ENCODE results near the gene DHDH. TPM values are rescaled to one million over a fixed set of nuclear protein-coding genes. Genes with fewer than 3 reads are reported as not detected.

DHDH gene
- total RNA-seq, 2 donors from 2014 or later: 0.56 TPM; not detected in 1

- ATAC-seq: no peak
- DNase-seq: no peak
- intact Hi-C loops (cut with DNase I, micrococcal nuclease): loop anchor here in 1 of 2 donors (10.0 kb wide), 1 partner anchor 88 kb away; the partner anchor contains the start of gene PPP1R15A
Observed at GRCh38 chr19:48962849-48963165, 29.3 kb downstream of the DHDH start.

GRCh38 chr19:48963371-48964204 lies 30.1 kb downstream of the DHDH start:
- peak; percentile 28 for ATAC-seq
- intact Hi-C loops (cut with DNase I, micrococcal nuclease): loop anchor here in 1 of 2 donors (10.0 kb wide), 1 partner anchor 89 kb away; the partner anchor contains the start of gene PPP1R15A
- peak; percentile 85 to 86 for DNase-seq

GRCh38 chr19:48964205-48965039 lies 30.9 kb downstream of the DHDH start:
- no peak for ATAC-seq
- intact Hi-C loops (cut with DNase I, micrococcal nuclease): loop anchor here in 1 of 2 donors (10.0 kb wide), 1 partner anchor 90 kb away; the partner anchor contains the start of gene PPP1R15A
- DNase-seq: no peak

- ATAC-seq: peak; percentile 66
- peak; percentile 98 for DNase-seq
- intact Hi-C loops (cut with DNase I, micrococcal nuclease): loop anchor here in 1 of 2 donors (10.0 kb wide), 1 partner anchor 90 kb away; the partner anchor contains the start of gene PPP1R15A
Observed at GRCh38 chr19:48965040-48965805, 31.7 kb downstream of the DHDH start, which contains the start of gene FTL. Gene FTL, plus strand, starts transcription at chr19:48965309. Its CDS starts 199 bp downstream, at chr19:48965508.

GRCh38 chr19:48965806-48966540 lies 32.5 kb downstream of the DHDH start:
- intact Hi-C loops (cut with DNase I, micrococcal nuclease): loop anchor here in 1 of 2 donors (10.0 kb wide), 1 partner anchor 91 kb away; the partner anchor contains the start of gene PPP1R15A
- peak; percentile 90 to 93 for DNase-seq
- ATAC-seq: peak; percentile 41

GRCh38 chr19:48966541-48967345 lies 33.2 kb downstream of the DHDH start:
- ATAC-seq (no peak), DNase-seq (peak in 1 of 2 donors; percentile 28)
- intact Hi-C loops (cut with DNase I, micrococcal nuclease): loop anchor here in 1 of 2 donors (10.0 kb wide), 1 partner anchor 92 kb away; the partner anchor contains the start of gene PPP1R15A

GRCh38 chr19:48967346-48968178 lies 34.1 kb downstream of the DHDH start:
- intact Hi-C loops (cut with DNase I, micrococcal nuclease): loop anchor here in 1 of 2 donors (10.0 kb wide), 1 partner anchor 93 kb away; the partner anchor contains the start of gene PPP1R15A
- ATAC-seq (no peak), DNase-seq (peak in 1 of 2 donors; percentile 69)

GRCh38 chr19:48968179-48968661 lies 34.7 kb downstream of the DHDH start:
- DNase-seq (no peak), ATAC-seq (no peak)
- intact Hi-C loops (cut with DNase I, micrococcal nuclease): loop anchor here in 1 of 2 donors (10.0 kb wide), 1 partner anchor 93 kb away; the partner anchor contains the start of gene PPP1R15A

GRCh38 chr19:48968813-48969218 lies 35.3 kb downstream of the DHDH start:
- intact Hi-C loops (cut with DNase I, micrococcal nuclease): loop anchor here in 1 of 2 donors (10.0 kb wide), 1 partner anchor 94 kb away; the partner anchor contains the start of gene PPP1R15A
- no peak for ATAC-seq
- no peak for DNase-seq

GRCh38 chr19:48969276-48970138 lies 36.0 kb downstream of the DHDH start:
- DNase-seq: no peak
- no peak for ATAC-seq
- intact Hi-C loops (cut with DNase I, micrococcal nuclease): loop anchor here in 1 of 2 donors (5.0 to 10.0 kb wide), 2 partner anchors 95 to 177 kb away; partner anchors contain the start of gene PPP1R15A

GRCh38 chr19:48970139-48970766 lies 36.8 kb downstream of the DHDH start:
- intact Hi-C loops (cut with DNase I, micrococcal nuclease): loop anchor here in 1 of 2 donors (5.0 kb wide), 1 partner anchor 178 kb away; no protein-coding TSS in a partner anchor
- ATAC-seq (no peak), DNase-seq (no peak)

GRCh38 chr19:48970923-48971395 lies 37.5 kb downstream of the DHDH start:
- intact Hi-C loops (cut with DNase I, micrococcal nuclease): loop anchor here in 1 of 2 donors (5.0 kb wide), 1 partner anchor 179 kb away; no protein-coding TSS in a partner anchor
- DNase-seq (peak; percentile 61 to 93), ATAC-seq (peak; percentile 61)

- DNase-seq (peak in 1 of 2 donors; percentile 33), ATAC-seq (peak; percentile 16)
- intact Hi-C loops (cut with DNase I, micrococcal nuclease): no loop called here
Observed at GRCh38 chr19:48975947-48976847, 42.7 kb downstream of the DHDH start.

Measured in left colon (tissue), 2 donors.